Measurements from ENCODE around the gene NCR3LG1. TPM values are rescaled to one million over a fixed set of nuclear protein-coding genes. Genes with fewer than 3 reads are reported as not detected.
A peak's percentile ranks its signal among the peaks of the same experiment; 100 is the strongest.

The NCR3LG1 gene
- total and polyA plus RNA-seq, 9 of the 15 experiments (the other 6 are each of a cell fraction or from before 2014, with no cell fraction given), result 4.1 to 39.8 (median 25.1) TPM

GRCh38 chr11:17386331-17387084 lies 34.9 kb downstream of the NCR3LG1 start (continued):
- TF ChIP-seq CEBPZ (IDR thresholded peaks at IDR 0.05; ENCODE audit: borderline replicate concordance, low read depth, low read length) (no peak), MNT (conservative IDR thresholded peaks at IDR 0.05) (peak; percentile 42 to 45; a peak in 1 of 4 replicates), KLF1 (tag; IDR thresholded peaks at IDR 0.05) (no peak), RNF2 (IDR thresholded peaks at IDR 0.05) (no peak), CREM (IDR thresholded peaks at IDR 0.05; ENCODE audit: low read depth) (0 out of 2 replicates have a peak, but pooled peaks have one; percentile 16), E2F4 (CRISPR knock-in tag; IDR thresholded peaks at IDR 0.05; ENCODE audit: low read depth) (no peak), GMEB1 (CRISPR knock-in tag; IDR thresholded peaks at IDR 0.05) (no peak), ZNF444 (CRISPR knock-in tag; IDR thresholded peaks at IDR 0.05) (no peak), MXI1 (IDR thresholded peaks at IDR 0.05; ENCODE audit: low read depth, low read length) (no peak), KDM5B (IDR thresholded peaks at IDR 0.05; ENCODE audit: insufficient replicate concordance, low read depth, low read length) (no peak), ZNF41 (CRISPR knock-in tag; conservative IDR thresholded peaks at IDR 0.05) (no peak), PHF8 (IDR thresholded peaks at IDR 0.05; ENCODE audit: borderline replicate concordance, low read length) (no peak), ZNF449 (CRISPR knock-in tag; IDR thresholded peaks at IDR 0.05) (no peak), MTA1 (IDR thresholded peaks at IDR 0.05; ENCODE audit: borderline replicate concordance) (no peak), ZNF3 (CRISPR knock-in tag; IDR thresholded peaks at IDR 0.05) (no peak), KLF6 (CRISPR knock-in tag; IDR thresholded peaks at IDR 0.05; ENCODE audit: borderline replicate concordance) (no peak), C11orf30 (IDR thresholded peaks at IDR 0.05; ENCODE audit: low read depth) (no peak), KLF10 (CRISPR knock-in tag; IDR thresholded peaks at IDR 0.05) (no peak), ZNF695 (CRISPR knock-in tag; IDR thresholded peaks at IDR 0.05) (no peak)

Measured in K562 (cell line).